ENCODE measurements around the gene TTC7B. TPM values are rescaled to one million over a fixed set of nuclear protein-coding genes. Genes with fewer than 3 reads are reported as not detected.

Gene TTC7B
- total and polyA plus RNA-seq, 2 donors (not counting 1 experiment from before 2014, with no cell fraction given), result 18.8 to 37.5 TPM

DNA sequence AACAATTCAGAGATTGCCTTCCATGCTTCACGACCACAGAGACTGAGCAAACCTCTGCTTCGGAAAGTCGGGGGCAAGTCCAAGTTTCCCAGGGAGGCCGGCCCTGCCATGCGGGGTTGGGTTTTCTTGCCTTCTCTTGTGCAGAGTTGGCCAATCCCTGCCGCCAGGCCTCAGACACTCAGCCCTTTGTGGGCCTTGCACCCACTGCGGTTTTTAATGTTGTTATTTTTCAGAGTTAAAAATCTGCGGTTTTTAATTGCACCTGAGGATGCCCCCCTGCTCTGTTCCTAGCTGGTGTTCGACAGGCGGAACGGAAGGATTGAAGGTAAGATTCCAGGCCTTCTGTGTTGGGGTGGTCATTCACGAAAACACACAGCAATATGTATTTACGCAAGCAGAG lies 310.7 kb downstream of the TTC7B start:
- Histone ChIP-seq H3K27ac (ENCODE audit: insufficient read depth, low read length) (no peak overlapping the region), H3K36me3 (ENCODE audit: control insufficient read depth, insufficient read depth, low read length) (no peaks in the 10 kb centered on the region), H3K4me3 (replicated peaks in 1 of 4; ENCODE audit: control extremely low read depth in 1 of 4, insufficient read depth in 1 of 4, low read depth in 3 of 4, low read length in 4 of 4) (no peak overlapping the region), H3K27me3 (ENCODE audit: control insufficient read depth, insufficient read depth, low read length) (no peaks in the 10 kb centered on the region), H3K9ac (ENCODE audit: insufficient read depth, low read length) (no peak overlapping the region), H3K4me1 (ENCODE audit: control insufficient read depth, extremely low read depth, insufficient read depth, low read length) (no peaks in the 10 kb centered on the region), H3K79me2 (ENCODE audit: control insufficient read depth, insufficient read depth, low read length) (no peaks in the 10 kb centered on the region), H3K4me2 (ENCODE audit: extremely low read depth, insufficient read depth, low read length) (no peak overlapping the region), H3K9me3 (ENCODE audit: control insufficient read depth, insufficient read depth, low read depth, low read length) (no peaks in the 10 kb centered on the region), H2AFZ (ENCODE audit: low read length) (no peak overlapping the region), H4K20me1 (ENCODE audit: control insufficient read depth, extremely low read depth, insufficient read depth, low read length) (no peaks in the 10 kb centered on the region)
- TF ChIP-seq, protein P1, sequence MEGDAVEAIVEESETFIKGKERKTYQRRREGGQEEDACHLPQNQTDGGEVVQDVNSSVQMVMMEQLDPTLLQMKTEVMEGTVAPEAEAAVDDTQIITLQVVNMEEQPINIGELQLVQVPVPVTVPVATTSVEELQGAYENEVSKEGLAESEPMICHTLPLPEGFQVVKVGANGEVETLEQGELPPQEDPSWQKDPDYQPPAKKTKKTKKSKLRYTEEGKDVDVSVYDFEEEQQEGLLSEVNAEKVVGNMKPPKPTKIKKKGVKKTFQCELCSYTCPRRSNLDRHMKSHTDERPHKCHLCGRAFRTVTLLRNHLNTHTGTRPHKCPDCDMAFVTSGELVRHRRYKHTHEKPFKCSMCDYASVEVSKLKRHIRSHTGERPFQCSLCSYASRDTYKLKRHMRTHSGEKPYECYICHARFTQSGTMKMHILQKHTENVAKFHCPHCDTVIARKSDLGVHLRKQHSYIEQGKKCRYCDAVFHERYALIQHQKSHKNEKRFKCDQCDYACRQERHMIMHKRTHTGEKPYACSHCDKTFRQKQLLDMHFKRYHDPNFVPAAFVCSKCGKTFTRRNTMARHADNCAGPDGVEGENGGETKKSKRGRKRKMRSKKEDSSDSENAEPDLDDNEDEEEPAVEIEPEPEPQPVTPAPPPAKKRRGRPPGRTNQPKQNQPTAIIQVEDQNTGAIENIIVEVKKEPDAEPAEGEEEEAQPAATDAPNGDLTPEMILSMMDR (conservative IDR thresholded peaks at IDR 0.05 in 1 of 2, IDR thresholded peaks at IDR 0.05 in 1 of 2; ENCODE audit: low read depth in 1 of 2, low read length in 2 of 2), result no peak
- TF ChIP-seq EZH2 (IDR thresholded peaks at IDR 0.05; ENCODE audit: low read length, missing control alignments), result no peak
- DNase-seq (ENCODE audit: low read depth in 2 of 2), result no peak

- Histone ChIP-seq H3K9ac (ENCODE audit: insufficient read depth, low read length) (no peak overlapping the region), H2AFZ (ENCODE audit: low read length) (no peak overlapping the region), H3K79me2 (ENCODE audit: control insufficient read depth, insufficient read depth, low read length) (no peaks in the 10 kb centered on the region), H3K27ac (ENCODE audit: insufficient read depth, low read length) (no peak overlapping the region), H3K36me3 (ENCODE audit: control insufficient read depth, insufficient read depth, low read length) (no peaks in the 10 kb centered on the region), H3K9me3 (ENCODE audit: control insufficient read depth, insufficient read depth, low read depth, low read length) (no peaks in the 10 kb centered on the region), H3K4me3 (replicated peaks in 1 of 4; ENCODE audit: control extremely low read depth in 1 of 4, insufficient read depth in 1 of 4, low read depth in 3 of 4, low read length in 4 of 4) (no peak overlapping the region), H3K27me3 (ENCODE audit: control insufficient read depth, insufficient read depth, low read length) (no peaks in the 10 kb centered on the region), H3K4me1 (ENCODE audit: control insufficient read depth, extremely low read depth, insufficient read depth, low read length) (no peaks in the 10 kb centered on the region), H4K20me1 (ENCODE audit: control insufficient read depth, extremely low read depth, insufficient read depth, low read length) (no peaks in the 10 kb centered on the region), H3K4me2 (ENCODE audit: extremely low read depth, insufficient read depth, low read length) (no peak overlapping the region)
- no peak for DNase-seq (ENCODE audit: low read depth in 2 of 2)
- TF ChIP-seq EZH2 (IDR thresholded peaks at IDR 0.05; ENCODE audit: low read length, missing control alignments), result no peak
- TF ChIP-seq, protein P1 (conservative IDR thresholded peaks at IDR 0.05 in 1 of 2, IDR thresholded peaks at IDR 0.05 in 1 of 2; ENCODE audit: low read depth in 1 of 2, low read length in 2 of 2), result no peak
Measured at GRCh38 chr14:90504643-90505042, 311.6 kb downstream of the TTC7B start.

- Histone ChIP-seq H3K27ac (ENCODE audit: insufficient read depth, low read length) (no peak overlapping the region), H4K20me1 (ENCODE audit: control insufficient read depth, extremely low read depth, insufficient read depth, low read length) (no peaks in the 10 kb centered on the region), H2AFZ (ENCODE audit: low read length) (no peak overlapping the region), H3K36me3 (ENCODE audit: control insufficient read depth, insufficient read depth, low read length) (no peaks in the 10 kb centered on the region), H3K9me3 (ENCODE audit: control insufficient read depth, insufficient read depth, low read depth, low read length) (no peaks in the 10 kb centered on the region), H3K79me2 (ENCODE audit: control insufficient read depth, insufficient read depth, low read length) (no peaks in the 10 kb centered on the region), H3K9ac (ENCODE audit: insufficient read depth, low read length) (no peak overlapping the region), H3K4me1 (ENCODE audit: control insufficient read depth, extremely low read depth, insufficient read depth, low read length) (no peaks in the 10 kb centered on the region), H3K4me3 (replicated peaks in 1 of 4; ENCODE audit: control extremely low read depth in 1 of 4, insufficient read depth in 1 of 4, low read depth in 3 of 4, low read length in 4 of 4) (no peak overlapping the region), H3K4me2 (ENCODE audit: extremely low read depth, insufficient read depth, low read length) (no peak overlapping the region), H3K27me3 (ENCODE audit: control insufficient read depth, insufficient read depth, low read length) (no peaks in the 10 kb centered on the region)
- DNase-seq (ENCODE audit: low read depth in 2 of 2), result no peak
- no peak for TF ChIP-seq EZH2 (IDR thresholded peaks at IDR 0.05; ENCODE audit: low read length, missing control alignments)
- TF ChIP-seq, protein P1 (conservative IDR thresholded peaks at IDR 0.05 in 1 of 2, IDR thresholded peaks at IDR 0.05 in 1 of 2; ENCODE audit: low read depth in 1 of 2, low read length in 2 of 2), result no peak
Measured at GRCh38 chr14:90503582-90503981, 312.6 kb downstream of the TTC7B start.

All from fibroblast of lung (primary cell).